ENCODE data around the gene TICRR. TPM values are rescaled to one million over a fixed set of nuclear protein-coding genes. Genes with fewer than 3 reads are reported as not detected.

The TICRR gene
- total and polyA plus RNA-seq, 2 of the 13 experiments (the other 11 are each of a cell fraction or from before 2014, with no cell fraction given) = 4.1 to 14.3 TPM

- TF ChIP-seq GMEB2 (CRISPR knock-in tag; IDR thresholded peaks at IDR 0.05; ENCODE audit: low read depth) = no peak
- no peak for TF ChIP-seq ELF1 (CRISPR knock-in tag; IDR thresholded peaks at IDR 0.05)
- 0 out of 2 replicates have a peak, but pooled peaks have one; percentile 47 for TF ChIP-seq BATF2 (CRISPR knock-in tag; IDR thresholded peaks at IDR 0.05)
- TF ChIP-seq LRRFIP1 (CRISPR knock-in tag; conservative IDR thresholded peaks at IDR 0.05) = no peak
- TF ChIP-seq HNRNPK (IDR thresholded peaks at IDR 0.05; ENCODE audit: low read depth, low read length, poor library complexity, severe bottlenecking) = peak; percentile 65
- peak; percentile 77 for TF ChIP-seq ZNF547 (CRISPR knock-in tag; IDR thresholded peaks at IDR 0.05)
- TF ChIP-seq NR3C1 (CRISPR knock-in tag; IDR thresholded peaks at IDR 0.05) = no peak
- no peak for TF ChIP-seq ZNF354B (CRISPR knock-in tag; IDR thresholded peaks at IDR 0.05)
- TF ChIP-seq ZNF101 (CRISPR knock-in tag; IDR thresholded peaks at IDR 0.05; ENCODE audit: borderline replicate concordance, low read depth) = no peak
- no peak for TF ChIP-seq HBP1 (CRISPR knock-in tag; IDR thresholded peaks at IDR 0.05; ENCODE audit: low read depth)
- TF ChIP-seq ZNF230 (CRISPR knock-in tag; IDR thresholded peaks at IDR 0.05) = no peak
- no peak for TF ChIP-seq KDM4B (CRISPR knock-in tag; IDR thresholded peaks at IDR 0.05)
- TF ChIP-seq NFATC3 (CRISPR knock-in tag; IDR thresholded peaks at IDR 0.05) = 0 out of 2 replicates have a peak, but pooled peaks have one; percentile 70
- TF ChIP-seq ZNF280B (CRISPR knock-in tag; IDR thresholded peaks at IDR 0.05; ENCODE audit: borderline replicate concordance) = 0 out of 2 replicates have a peak, but pooled peaks have one; percentile 11
- TF ChIP-seq ARNT2 (CRISPR knock-in tag; IDR thresholded peaks at IDR 0.05; ENCODE audit: low read depth) = no peak
- peak; percentile 87 for TF ChIP-seq ZFY (CRISPR knock-in tag; IDR thresholded peaks at IDR 0.05)
- no peak for TF ChIP-seq ZIK1 (CRISPR knock-in tag; IDR thresholded peaks at IDR 0.05; ENCODE audit: borderline replicate concordance, low read depth)
Observed at GRCh38 chr15:89654847-89655805, 79.9 kb downstream of the TICRR start, which contains the start of gene KIF7 (continued).
